GM10847 (cell line): ENCODE results near the gene NXPH3.

Experiments used
- POLR2A ChIP-seq: IDR thresholded peaks from 2 replicates; pipeline ENCODE4 v1.6.1; 2011; ENCODE audit not compliant: insufficient read length; ENCODE audit errors: extremely low read depth

The NXPH3 gene

GRCh38 chr17:49580055-49580721, 4.5 kb downstream of the NXPH3 start:
- TF ChIP-seq POLR2A, result no peak

- TF ChIP-seq POLR2A, result no peak
These were observed 5.4 kb downstream of the NXPH3 start for GRCh38 chr17:49580981-49581647.

- TF ChIP-seq POLR2A, result no peak
These were observed 6.0 kb downstream of the NXPH3 start for GRCh38 chr17:49581648-49581998.

- TF ChIP-seq POLR2A, result no peak
These were observed 6.5 kb downstream of the NXPH3 start for GRCh38 chr17:49582055-49582722.

- TF ChIP-seq POLR2A, result no peak
These were observed 7.1 kb downstream of the NXPH3 start for GRCh38 chr17:49582789-49583188.

GRCh38 chr17:49583226-49583625, 7.6 kb downstream of the NXPH3 start:
- TF ChIP-seq POLR2A, result no peak

- no peak for TF ChIP-seq POLR2A
These were observed 8.2 kb downstream of the NXPH3 start for GRCh38 chr17:49583889-49584288.

GRCh38 chr17:49585422-49586027, 9.9 kb downstream of the NXPH3 start:
- TF ChIP-seq POLR2A, result no peak

GRCh38 chr17:49587366-49588073, 11.8 kb downstream of the NXPH3 start:
- no peak for TF ChIP-seq POLR2A

- TF ChIP-seq POLR2A, result no peak
These were observed 12.6 kb downstream of the NXPH3 start for GRCh38 chr17:49588312-49588711.

- no peak for TF ChIP-seq POLR2A
These were observed 13.3 kb downstream of the NXPH3 start for GRCh38 chr17:49588726-49589576.

GRCh38 chr17:49589577-49589927, 13.9 kb downstream of the NXPH3 start:
- TF ChIP-seq POLR2A, result no peak

GRCh38 chr17:49590874-49591273, 15.2 kb downstream of the NXPH3 start:
- TF ChIP-seq POLR2A, result no peak

- no peak for TF ChIP-seq POLR2A
These were observed 16.6 kb downstream of the NXPH3 start for GRCh38 chr17:49592263-49592662.

- TF ChIP-seq POLR2A, result no peak
These were observed 19.7 kb downstream of the NXPH3 start for GRCh38 chr17:49595328-49595727.
